GM18505 (cell line): ENCODE data around the gene ADGRB3.
"Not testable (repeated sequence)": the region's sequence is repeated elsewhere in the genome, so short reads cannot be mapped to it uniquely, and the experiment has no call there.

Experiments used
- ATAC-seq: cut with Tn5 transposase; IDR thresholded peaks from one replicate; pipeline ENCODE4 v1.9.1; 2021; ENCODE audit not compliant: unreplicated experiment
- POLR2A ChIP-seq: IDR thresholded peaks from 4 replicates; pipeline ENCODE4 v1.6.1; 2011; ENCODE audit warnings: borderline replicate concordance; ENCODE audit not compliant: insufficient read depth, insufficient read length; ENCODE audit errors: extremely low read depth

ADGRB3 gene

DNA sequence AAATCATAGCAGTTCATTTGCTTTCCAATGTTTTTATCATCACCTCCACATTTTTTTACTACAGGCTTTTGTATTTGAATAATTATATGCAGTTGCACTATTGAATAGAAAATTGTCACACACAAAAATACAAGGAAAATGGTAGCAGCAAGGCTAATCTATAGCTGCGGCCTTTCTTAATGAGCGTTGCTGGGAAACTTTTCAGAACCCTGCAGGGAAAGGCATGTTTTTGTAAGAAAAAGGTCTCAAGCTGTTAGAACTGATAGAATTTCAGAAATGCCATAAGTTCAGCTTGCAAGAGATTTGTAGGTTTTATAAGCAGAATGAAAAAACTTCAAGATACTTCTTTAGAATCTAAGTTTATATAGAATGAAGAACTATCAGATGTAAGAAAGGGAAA, 625.9 kb downstream of the ADGRB3 start:
- no peak for ATAC-seq
- TF ChIP-seq POLR2A, result no peak

DNA sequence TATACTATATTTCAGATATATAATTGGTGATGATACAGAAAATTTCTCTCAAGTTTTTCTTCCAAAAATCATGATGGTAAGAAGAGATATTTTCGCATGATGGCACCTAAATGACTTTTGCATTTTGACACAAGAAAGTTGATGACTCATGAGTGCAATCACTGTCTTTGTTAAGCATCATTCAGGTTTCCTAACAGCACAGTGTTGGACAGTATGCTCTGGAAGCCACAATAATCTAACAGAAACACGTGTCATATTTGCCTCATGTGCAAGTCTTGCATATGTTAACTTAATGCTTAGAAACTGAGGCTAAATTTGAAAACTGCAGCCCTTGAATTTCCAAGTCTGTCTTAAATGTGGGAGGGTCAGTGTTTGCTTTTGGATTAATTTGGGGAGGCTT, 628.2 kb downstream of the ADGRB3 start:
- no peak for TF ChIP-seq POLR2A
- ATAC-seq, result no peak

DNA sequence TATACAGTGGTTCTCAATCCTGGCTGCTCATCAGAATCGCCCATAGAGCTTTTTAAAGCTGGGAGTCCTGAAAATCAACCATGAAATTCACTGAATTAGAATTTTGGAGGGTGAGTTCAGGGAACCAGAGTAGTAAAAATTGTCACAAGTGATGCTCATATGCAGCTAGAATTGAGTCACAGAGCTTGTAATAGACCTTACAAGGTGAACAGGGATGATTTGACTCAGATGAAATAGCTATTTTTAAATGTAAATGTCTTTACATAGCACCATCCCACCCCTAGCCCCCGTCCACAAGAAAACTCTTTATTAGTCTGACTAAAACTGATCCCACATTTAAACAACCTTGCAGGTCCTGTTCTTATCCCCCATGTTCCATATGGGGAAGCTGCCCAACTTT, 630.0 kb downstream of the ADGRB3 start:
- TF ChIP-seq POLR2A, result no peak
- ATAC-seq, result no peak

DNA sequence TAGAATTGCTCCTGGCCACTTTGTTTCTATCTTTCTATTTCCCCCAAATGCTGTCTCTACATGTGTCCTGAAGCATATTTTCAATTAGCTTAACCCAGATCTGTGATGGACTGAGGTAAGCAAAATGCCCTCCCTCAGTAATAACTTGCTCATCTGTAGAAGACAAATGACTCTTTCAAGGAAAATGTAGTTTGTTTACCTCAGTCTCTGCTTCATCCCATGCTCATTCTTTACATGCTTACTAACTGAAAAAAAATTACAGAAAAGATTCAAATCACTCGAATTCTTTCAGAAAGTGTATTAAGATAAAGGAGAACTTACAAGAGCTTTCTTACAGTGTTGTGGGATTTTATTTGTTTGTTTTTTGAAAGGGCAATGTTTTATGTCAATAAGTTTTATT, 630.6 kb downstream of the ADGRB3 start:
- TF ChIP-seq POLR2A, result no peak
- ATAC-seq, result no peak

DNA sequence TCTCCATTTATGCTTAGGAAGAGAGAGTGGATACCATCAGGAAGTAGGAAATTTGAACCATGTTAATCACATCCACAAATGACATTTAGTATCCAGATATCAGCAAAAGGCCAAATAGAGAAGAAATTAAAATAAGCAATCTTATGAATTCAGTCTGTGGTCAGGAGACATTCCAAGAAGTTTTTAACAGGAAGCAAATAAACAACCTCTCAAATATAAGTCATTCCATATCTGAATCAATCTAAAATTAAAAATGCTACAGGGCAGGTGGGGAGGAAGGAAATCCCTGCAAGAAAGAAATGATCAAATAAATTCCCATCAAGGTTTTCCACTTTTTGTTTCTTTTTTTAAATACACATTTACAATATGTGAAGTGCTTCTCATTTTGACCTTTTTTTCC, 641.1 kb downstream of the ADGRB3 start:
- TF ChIP-seq POLR2A, result no peak
- ATAC-seq, result no peak

DNA sequence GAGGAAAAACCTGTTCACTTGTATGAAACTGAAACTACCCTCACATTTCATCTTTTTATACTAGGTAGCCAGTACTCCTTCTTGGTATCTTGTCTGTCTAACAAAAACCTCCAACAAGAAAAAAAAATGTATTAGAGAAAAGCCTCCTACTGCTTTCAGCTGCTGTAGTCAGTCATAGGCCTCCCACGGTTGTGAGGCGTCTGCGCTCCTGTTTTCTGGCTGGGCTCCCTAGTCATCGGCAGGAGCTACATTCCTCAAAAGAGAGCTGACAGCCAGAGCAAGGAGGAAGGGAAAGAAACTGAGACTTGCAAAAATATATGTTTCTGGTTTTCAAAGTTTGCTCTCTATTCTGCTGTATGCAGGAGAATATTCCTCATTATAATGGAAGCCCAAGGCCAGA, 644.7 kb downstream of the ADGRB3 start:
- no peak for TF ChIP-seq POLR2A
- no peak for ATAC-seq

DNA sequence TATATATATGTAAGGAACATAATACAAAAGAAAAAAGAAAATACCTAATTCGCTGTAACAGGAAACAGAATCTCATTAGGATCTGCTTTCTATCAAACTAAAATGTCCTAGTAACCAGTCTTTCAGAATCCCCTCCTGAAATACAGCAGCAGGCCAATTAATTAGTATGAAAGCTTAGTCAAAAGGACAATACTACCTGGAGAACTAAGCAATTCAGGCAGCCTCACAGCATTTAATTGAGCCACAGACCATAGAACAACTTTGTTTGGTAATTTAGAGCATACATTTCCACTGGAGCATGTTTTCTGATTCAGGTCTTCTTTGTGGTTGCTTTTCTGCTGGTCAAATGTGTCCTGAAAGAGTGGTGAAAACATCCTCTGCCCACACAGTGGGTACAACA, 645.8 kb downstream of the ADGRB3 start:
- TF ChIP-seq POLR2A, result no peak
- ATAC-seq, result no peak

DNA sequence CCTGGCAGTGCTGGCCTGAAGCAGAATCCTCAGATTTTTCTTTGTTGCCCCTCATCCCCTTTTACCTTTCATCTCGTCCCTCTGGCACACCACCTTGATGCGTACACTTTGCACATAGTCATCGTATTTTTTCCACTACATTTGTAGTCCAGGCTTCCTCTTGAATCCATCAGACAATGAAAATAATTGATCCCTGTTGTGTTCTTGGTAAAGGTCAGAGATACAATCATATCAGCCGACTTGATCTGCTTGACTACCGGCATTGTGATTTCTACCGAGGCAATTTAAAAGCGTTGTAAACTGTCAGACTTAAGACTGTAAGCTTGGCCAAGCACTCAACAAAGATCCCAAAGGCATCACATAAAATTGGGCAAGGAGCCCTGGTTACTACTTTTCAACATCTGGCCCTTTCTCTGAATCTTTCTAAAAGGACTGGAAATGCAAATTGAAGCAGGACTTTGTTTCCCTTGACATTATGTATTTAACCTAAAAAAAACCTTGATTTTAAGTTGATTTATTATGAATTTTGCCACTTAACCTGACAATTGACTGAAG, 649.2 kb downstream of the ADGRB3 start:
- ATAC-seq, result no peak
- TF ChIP-seq POLR2A, result no peak

DNA sequence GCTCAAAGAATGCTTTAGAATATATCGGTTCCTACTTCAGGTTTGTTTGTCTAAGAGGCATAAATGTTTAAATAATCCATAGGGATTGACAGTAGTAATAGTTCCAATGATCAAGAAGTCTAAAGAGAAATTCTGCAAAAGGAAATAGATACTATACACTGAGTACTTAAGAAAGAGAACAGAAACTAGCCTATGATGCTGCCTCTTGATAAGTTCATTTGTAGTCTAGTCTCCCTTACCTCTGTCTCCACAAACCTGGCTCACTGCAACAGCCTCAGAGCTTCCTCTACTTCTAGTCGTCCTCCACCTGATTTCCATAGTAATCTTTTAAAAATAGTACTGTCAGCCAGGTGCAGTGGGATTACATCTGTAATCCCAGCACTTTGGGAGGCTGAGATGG, 650.0 kb downstream of the ADGRB3 start:
- peak; percentile 57 for ATAC-seq
- no peak for TF ChIP-seq POLR2A

DNA sequence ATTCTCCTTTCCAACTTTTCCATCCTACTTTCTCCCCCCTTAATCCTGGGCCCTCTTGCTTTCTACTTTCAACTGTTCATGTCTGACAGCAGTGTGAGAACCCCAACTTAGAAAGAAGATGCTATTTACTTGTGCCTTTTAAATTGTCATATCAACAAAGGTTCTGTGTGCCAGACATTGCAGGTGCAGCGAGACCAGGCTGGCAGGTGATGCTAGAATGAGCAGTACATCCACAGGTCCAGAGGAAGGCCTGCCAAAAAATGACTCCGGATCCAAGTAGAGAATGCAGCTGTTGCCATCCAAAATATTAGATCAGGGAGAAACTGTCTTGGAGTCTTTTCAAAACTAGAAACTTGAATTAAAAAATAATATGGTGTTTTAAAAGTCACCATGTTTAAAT, 651.2 kb downstream of the ADGRB3 start:
- no peak for ATAC-seq

DNA sequence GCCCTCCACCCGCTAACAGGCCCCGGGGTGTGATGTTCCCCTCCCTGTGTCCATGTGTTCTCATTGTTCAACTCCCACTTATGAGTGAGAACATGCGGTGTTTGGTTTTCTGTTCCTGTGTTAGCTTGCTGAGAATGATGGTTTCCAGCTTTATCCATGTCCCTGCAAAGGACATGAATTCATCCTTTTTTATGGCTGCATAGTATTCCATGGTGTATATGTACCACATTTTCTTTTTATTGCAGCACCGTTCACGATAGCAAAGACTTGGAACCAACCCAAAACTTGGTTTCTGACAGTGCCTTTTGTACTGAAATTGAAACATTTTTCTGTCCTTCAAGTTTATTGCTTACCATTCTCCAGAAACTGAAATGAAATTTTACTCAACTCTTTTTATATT, 653.1 kb downstream of the ADGRB3 start:
- ATAC-seq, result not testable (repeated sequence)

More for the DNA sequence above, 651.2 kb downstream of the ADGRB3 start:
- TF ChIP-seq POLR2A, result no peak

DNA sequence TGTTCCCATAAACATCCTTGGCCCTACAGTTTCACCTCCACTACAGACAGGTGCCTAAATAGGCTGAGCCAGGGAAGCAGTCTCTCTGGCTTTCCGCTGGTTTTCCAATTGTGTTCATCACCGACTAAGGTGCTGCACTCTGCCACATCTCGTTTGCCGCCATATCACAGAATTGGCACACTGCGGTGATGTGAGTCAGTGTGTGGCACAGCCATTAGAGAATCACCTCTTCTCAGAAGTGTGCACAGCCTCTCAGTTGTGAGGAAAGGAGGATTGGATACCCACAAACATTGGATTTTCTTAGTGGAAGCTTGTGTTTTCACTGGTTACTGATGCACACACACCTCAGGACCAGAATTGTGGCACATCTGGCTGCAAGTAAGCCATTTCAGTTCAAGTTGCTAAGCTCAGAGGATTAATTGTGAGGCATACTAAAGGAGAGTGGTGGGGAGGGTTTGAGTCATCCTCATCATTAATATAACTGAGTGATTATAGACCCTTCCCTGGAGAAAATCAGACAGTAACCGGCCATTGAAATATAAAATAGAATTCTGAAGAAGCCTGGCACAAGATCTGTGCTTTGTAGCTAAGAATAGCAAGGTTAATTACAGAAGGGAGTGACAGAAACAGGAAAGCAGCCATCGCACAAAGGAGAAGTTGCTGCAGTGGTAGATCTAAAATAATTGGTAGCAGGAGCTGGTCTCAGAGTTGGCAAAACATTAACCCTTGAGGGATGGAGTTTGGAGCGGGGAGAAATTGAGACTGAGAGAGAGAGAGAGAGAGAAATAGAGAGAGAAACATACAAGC, 654.8 kb downstream of the ADGRB3 start:
- no peak for ATAC-seq
- TF ChIP-seq POLR2A, result no peak

DNA sequence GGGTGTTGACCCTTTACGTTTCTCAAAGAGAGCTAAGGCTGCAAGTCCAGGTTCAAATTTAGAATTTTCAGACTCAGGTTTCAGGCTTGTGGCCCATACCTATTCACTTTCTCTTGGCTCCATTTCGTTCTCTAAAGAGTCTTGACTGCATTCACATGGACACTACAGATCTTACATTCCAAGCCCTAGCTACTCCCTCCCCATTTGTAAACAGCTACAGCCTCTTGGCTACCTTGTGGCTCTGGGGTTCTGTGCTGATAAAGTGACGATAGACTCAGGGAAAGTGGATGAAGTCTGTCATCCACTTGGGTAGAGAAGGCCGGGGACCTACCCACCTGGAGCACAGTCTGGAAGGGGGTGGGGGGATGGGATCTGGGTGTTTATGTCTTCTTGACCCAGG, 658.4 kb downstream of the ADGRB3 start:
- ATAC-seq, result no peak
- TF ChIP-seq POLR2A, result no peak

DNA sequence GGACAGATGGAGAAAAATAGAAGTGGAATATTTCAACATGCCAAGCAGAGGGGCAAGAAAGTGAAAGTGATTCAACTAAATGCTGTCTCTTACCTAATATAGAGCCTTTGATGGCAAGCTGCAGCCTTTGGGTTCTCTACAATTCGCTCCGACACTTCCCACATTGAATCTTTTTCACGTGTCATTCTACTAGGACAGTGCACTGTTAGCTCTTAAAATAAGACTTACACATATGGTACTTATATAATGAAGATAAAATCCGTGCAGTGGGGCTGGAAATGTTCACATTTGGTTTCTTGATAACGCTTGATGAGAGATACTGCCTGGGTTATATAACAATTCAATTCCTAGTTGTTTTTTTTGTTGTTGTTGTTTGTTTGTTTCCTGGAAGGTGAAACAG, 659.3 kb downstream of the ADGRB3 start:
- ATAC-seq, result no peak
- no peak for TF ChIP-seq POLR2A
